H1 (cell line): ENCODE data around the gene TMEM39A. TPM values are rescaled to one million over a fixed set of nuclear protein-coding genes. Genes with fewer than 3 reads are reported as not detected.

Experiments used
- CTCF ChIA-PET: fragments of 300-600 bp; sonication (Branson Sonifier 250); formaldehyde crosslinking; loops from one replicate; lab custom pipeline; 2021; ENCODE audit not compliant: partially characterized antibody; lab: Charles Lee
- POLR2A ChIA-PET: fragments of 300-600 bp; sonication (Branson Sonifier 250); formaldehyde crosslinking; loops from one replicate; lab custom pipeline; 2021; ENCODE audit warnings: inconsistent platforms; ENCODE audit not compliant: partially characterized antibody; lab: Charles Lee
- DNase-seq, 2 experiments: peaks; one replicate each; pipeline versions ENCODE4 v3.0.0 to v3.0.0-alpha.2; 2010 to 2022; ENCODE audit warnings: low spot score in 2 of 2, low read depth in 1 of 2, mixed read lengths in 1 of 2
- FAIRE-seq: peaks from 2 replicates; lab custom pipeline; 2011; peaks lifted over from hg19 to GRCh38; lab: Jason Lieb, UNC
- H2AFZ ChIP-seq: 2 replicates; pipeline ENCODE4 v1.8.1; 2012; ENCODE audit warnings: low read length, inconsistent platforms
- H2AK5ac ChIP-seq: 2 replicates; pipeline ENCODE4 v1.6.1; 2013; ENCODE audit warnings: low read depth, low read length
- H2BK120ac ChIP-seq: replicated peaks from 2 replicates; pipeline ENCODE3; 2013; ENCODE audit warnings: low read depth, low read length, inconsistent platforms
- H2BK12ac ChIP-seq: 2 replicates; pipeline ENCODE4 v1.6.1; 2013; ENCODE audit warnings: low read depth, low read length
- H2BK15ac ChIP-seq: 2 replicates; pipeline ENCODE4 v1.6.1; 2013; ENCODE audit warnings: low read length
- H2BK20ac ChIP-seq: 2 replicates; pipeline ENCODE4 v1.6.1; 2013; ENCODE audit warnings: low read length
- H2BK5ac ChIP-seq: 2 replicates; pipeline ENCODE4 v1.6.1; 2013; ENCODE audit warnings: low read depth, low read length
- H3K14ac ChIP-seq: 2 replicates; pipeline ENCODE4 v1.6.1; 2013; ENCODE audit warnings: inconsistent platforms; ENCODE audit not compliant: insufficient read length
- H3K18ac ChIP-seq: 2 replicates; pipeline ENCODE4 v1.6.1; 2013; ENCODE audit warnings: low read length; ENCODE audit errors: extremely low read depth
- H3K23ac ChIP-seq: 2 replicates; pipeline ENCODE4 v1.6.1; 2013; ENCODE audit warnings: inconsistent platforms; ENCODE audit not compliant: insufficient read length
- H3K23me2 ChIP-seq: 2 replicates; pipeline ENCODE4 v1.6.1; 2013; ENCODE audit warnings: low read depth, low read length
- H3K27ac ChIP-seq: 2 replicates; pipeline ENCODE4 v1.6.1; 2011; ENCODE audit warnings: low read depth, low read length, inconsistent platforms
- H3K27me3 ChIP-seq, 4 experiments: replicated peaks in 1 of 4; 1 replicate in 1 of 4; 2 replicates in 3 of 4; pipeline versions ENCODE4 v1.6.1 to v1.8.1; 2011 to 2013; ENCODE audit warnings: low read length in 3 of 4, mild to moderate bottlenecking in 3 of 4, inconsistent platforms in 2 of 4, mixed read lengths in 2 of 4, moderate library complexity in 1 of 4; ENCODE audit not compliant: control insufficient read depth in 3 of 4, insufficient read depth in 3 of 4; ENCODE audit errors: extremely low read depth in 1 of 4
- H3K36me3 ChIP-seq, 4 experiments: 2 replicates each; pipeline versions ENCODE4 v1.6.1 to v1.8.1; 2011 to 2013; ENCODE audit warnings: mild to moderate bottlenecking in 4 of 4, low read length in 3 of 4, moderate library complexity in 2 of 4, control low read depth in 1 of 4, inconsistent platforms in 1 of 4; ENCODE audit not compliant: insufficient read depth in 4 of 4, control insufficient read depth in 2 of 4
- H3K4ac ChIP-seq: replicated peaks from 2 replicates; pipeline ENCODE3; 2013; ENCODE audit warnings: low read length, low read depth, mixed read lengths, inconsistent platforms; ENCODE audit not compliant: insufficient read length
- H3K4me1 ChIP-seq, 4 experiments: replicated peaks in 1 of 4; 1 replicate in 1 of 4; 2 replicates in 3 of 4; pipeline versions ENCODE4 v1.6.1 to v1.8.1; 2011 to 2013; ENCODE audit warnings: low read length in 3 of 4, inconsistent platforms in 2 of 4, mixed read lengths in 1 of 4; ENCODE audit not compliant: insufficient read depth in 4 of 4, control insufficient read depth in 3 of 4
- H3K4me2 ChIP-seq, 2 experiments: 2 replicates each; pipeline versions ENCODE4 v1.6.1 to v1.8.1; 2011 to 2013; ENCODE audit warnings: low read depth in 2 of 2, low read length in 2 of 2, control low read depth in 1 of 2, inconsistent platforms in 1 of 2, mild to moderate bottlenecking in 1 of 2; ENCODE audit not compliant: insufficient read depth in 1 of 2
- H3K4me3 ChIP-seq, 4 experiments: fragments of 200-600, 300-600 bp in 1 of 4; sonication (generic), shearing (Covaris generic), sonication (Bioruptor Twin) in 1 of 4; 2 replicates each; pipeline versions ENCODE4 v1.5.1 to v1.8.1; 2011 to 2016; ENCODE audit warnings: low read length in 4 of 4, low read depth in 3 of 4, control low read depth in 2 of 4, inconsistent platforms in 2 of 4, mild to moderate bottlenecking in 2 of 4, mixed read lengths in 1 of 4, moderate library complexity in 1 of 4; ENCODE audit not compliant: insufficient read depth in 2 of 4; ENCODE audit errors: extremely low read depth in 1 of 4
- H3K56ac ChIP-seq: replicated peaks from 2 replicates; pipeline ENCODE3; 2013; ENCODE audit warnings: low read depth, mild to moderate bottlenecking, mixed read lengths, low read length, inconsistent platforms; ENCODE audit not compliant: insufficient read length
- H3K79me1 ChIP-seq: 2 replicates; pipeline ENCODE4 v1.6.1; 2013; ENCODE audit warnings: low read depth, low read length, control low read depth
- H3K79me2 ChIP-seq, 2 experiments: 2 replicates each; pipeline versions ENCODE4 v1.6.1 to v1.8.1; 2012 to 2013; ENCODE audit warnings: low read length in 2 of 2, mild to moderate bottlenecking in 2 of 2, inconsistent platforms in 1 of 2; ENCODE audit not compliant: insufficient read depth in 2 of 2, control insufficient read depth in 1 of 2
- H3K9ac ChIP-seq, 4 experiments: replicated peaks in 1 of 4; 1 replicate in 1 of 4; 2 replicates in 3 of 4; pipeline versions ENCODE4 v1.6.1 to v1.8.1; 2011 to 2013; ENCODE audit warnings: low read depth in 3 of 4, low read length in 3 of 4, control low read depth in 2 of 4, mild to moderate bottlenecking in 2 of 4, moderate library complexity in 2 of 4, inconsistent platforms in 1 of 4; ENCODE audit errors: extremely low read depth in 1 of 4
- H3K9me3 ChIP-seq, 2 experiments: 2 replicates each; pipeline versions ENCODE4 v1.6.1 to v1.8.1; 2012 to 2013; ENCODE audit warnings: mild to moderate bottlenecking in 2 of 2, moderate library complexity in 2 of 2, control low read depth in 1 of 2, inconsistent platforms in 1 of 2, low read depth in 1 of 2, low read length in 1 of 2, mixed read lengths in 1 of 2; ENCODE audit not compliant: insufficient read depth in 2 of 2
- H4K20me1 ChIP-seq, 2 experiments: replicated peaks in 1 of 2; 2 replicates each; pipeline versions ENCODE3 to v1.8.1; 2011 to 2013; ENCODE audit warnings: inconsistent platforms in 2 of 2, low read length in 2 of 2, mild to moderate bottlenecking in 1 of 2; ENCODE audit not compliant: insufficient read depth in 2 of 2, control insufficient read depth in 1 of 2
- H4K5ac ChIP-seq: 2 replicates; pipeline ENCODE4 v1.6.1; 2013; ENCODE audit warnings: low read length, low read depth, mixed read lengths, inconsistent platforms; ENCODE audit not compliant: insufficient read length
- H4K8ac ChIP-seq: 2 replicates; pipeline ENCODE4 v1.8.0; 2013; ENCODE audit warnings: mild to moderate bottlenecking, moderate library complexity, low read length, inconsistent platforms; ENCODE audit not compliant: insufficient read depth; ENCODE audit errors: extremely low read depth
- H4K91ac ChIP-seq: replicated peaks from 2 replicates; pipeline ENCODE3; 2013; ENCODE audit warnings: low read length, mixed read lengths, inconsistent platforms; ENCODE audit not compliant: insufficient read length
- ASH2L ChIP-seq: fragments of 200-600, 300-600 bp; sonication (generic); IDR thresholded peaks from one replicate; pipeline ENCODE4 v1.7.1; 2017; ENCODE audit warnings: low read length
- BACH1 ChIP-seq: IDR thresholded peaks from 2 replicates; pipeline ENCODE4 v1.6.1; 2012; ENCODE audit warnings: low read length, improper control_type of control experiment
- BCL11A ChIP-seq, 2 experiments: IDR thresholded peaks; one replicate each; pipeline ENCODE4 v1.6.1; 2011; ENCODE audit warnings: low read depth in 2 of 2, low read length in 2 of 2, mild to moderate bottlenecking in 2 of 2
- HDAC6 ChIP-seq: IDR thresholded peaks from one replicate; pipeline ENCODE4 v1.7.1; 2012; ENCODE audit warnings: low read depth, mild to moderate bottlenecking, inconsistent platforms, low read length, moderate library complexity
- NANOG ChIP-seq: IDR thresholded peaks from 2 replicates; pipeline ENCODE4 v1.6.1; 2011; ENCODE audit warnings: low read length, low read depth, mild to moderate bottlenecking, inconsistent platforms; ENCODE audit not compliant: insufficient read depth, poor library complexity, severe bottlenecking
- RAD21 ChIP-seq, 2 experiments: IDR thresholded peaks in 1 of 2; conservative IDR thresholded peaks in 1 of 2; 2 replicates each; pipeline ENCODE4 v1.6.1; 2011; ENCODE audit warnings: low read depth in 2 of 2, low read length in 2 of 2, improper control_type of control experiment in 1 of 2, inconsistent platforms in 1 of 2, mild to moderate bottlenecking in 1 of 2, moderate library complexity in 1 of 2
- RXRA ChIP-seq: IDR thresholded peaks from 2 replicates; pipeline ENCODE4 v1.6.1; 2011; ENCODE audit warnings: low read depth, mild to moderate bottlenecking, low read length, moderate library complexity; ENCODE audit not compliant: insufficient read depth
- SAP30 ChIP-seq: fragments of 300-600 bp; sonication (generic); IDR thresholded peaks from 2 replicates; pipeline ENCODE4 v1.7.1; 2012; ENCODE audit warnings: low read length, moderate library complexity, mild to moderate bottlenecking, inconsistent platforms; ENCODE audit not compliant: insufficient read depth, insufficient replicate concordance
- SP2 ChIP-seq: IDR thresholded peaks from 2 replicates; pipeline ENCODE4 v1.6.1; 2012; ENCODE audit warnings: mild to moderate bottlenecking, low read length, inconsistent platforms
- SUZ12 ChIP-seq: fragments of 200-600 bp; sonication (generic); IDR thresholded peaks from 2 replicates; pipeline ENCODE4 v1.6.1; 2012; ENCODE audit warnings: mild to moderate bottlenecking, inconsistent platforms, low read length, moderate library complexity, mixed read lengths
- TCF12 ChIP-seq: IDR thresholded peaks from 2 replicates; pipeline ENCODE4 v1.6.1; 2011; ENCODE audit warnings: low read depth, mild to moderate bottlenecking, low read length
- TEAD4 ChIP-seq: IDR thresholded peaks from 2 replicates; pipeline ENCODE4 v1.6.1; 2012; ENCODE audit warnings: low read depth, low read length, inconsistent platforms, mixed read lengths
- WGBS, 2 experiments: shearing (Covaris generic) in 1 of 2; methylation state at CpG; one replicate each; pipeline versions ENCODE4 v1.1.6 to v1.1.7; 2013 to 2015; ENCODE audit warnings: low lambda C conversion rate in 2 of 2, mixed read lengths in 2 of 2, inconsistent platforms in 1 of 2, low coverage in 1 of 2, missing lambda C conversion rate in 1 of 2; ENCODE audit not compliant: insufficient replicate concordance in 2 of 2, insufficient coverage in 1 of 2, insufficient read length in 1 of 2; ENCODE audit errors: extremely low coverage in 1 of 2, missing lambda C conversion rate in 1 of 2; 5-methylcytosine and 5-hydroxymethylcytosine counted together
- polyA plus RNA-seq, 7 experiments: library from polyadenylated mRNA; depleted of rRNA in 3 of 7; stranded (reverse) in 5 of 7; unstranded in 2 of 7; fragments of >200 nt in 5 of 7; fragments of 200-250 nt in 2 of 7; gene quantifications; 1 replicate in 5 of 7; 2 replicates in 1 of 7; 4 replicates in 1 of 7; pipeline versions ENCODE4 v1.2.1 to v1.2.3, GENCODE V29; 2011 to 2013; ENCODE audit warnings: missing spikeins in 2 of 7, mixed read lengths in 2 of 7
- total RNA-seq: library from RNA; stranded (reverse); fragmentation: NEBNext Ultra II Directional; extraction: Animal tissue kit (Norgen Biotek cat#: 25700); gene quantifications from 2 replicates; pipeline ENCODE4 v1.2.1, GENCODE V29; 2021

The TMEM39A gene
- total and polyA plus RNA-seq, 2 of the 8 experiments (the other 6 are each of a cell fraction or from before 2014, with no cell fraction given) = 26.8 to 36.1 TPM

- no peak for FAIRE-seq
Measured at GRCh38 chr3:119508172-119508845, 44.9 kb upstream of the TMEM39A start.

More at GRCh38 chr3:119508172-119508845, 44.9 kb upstream of the TMEM39A start:
- no peak overlapping the region for H3K23ac ChIP-seq
- H3K4me2 ChIP-seq = no peak overlapping the region
- no peak overlapping the region for H3K4ac ChIP-seq
- no peak overlapping the region for H2BK120ac ChIP-seq
- no peak overlapping the region for H3K14ac ChIP-seq
- H3K56ac ChIP-seq = no peak overlapping the region
- no peak overlapping the region for H4K5ac ChIP-seq
- H2BK20ac ChIP-seq = no peak overlapping the region
- no peak overlapping the region for H4K91ac ChIP-seq
- H4K8ac ChIP-seq = no peak overlapping the region
- no peaks in the 10 kb centered on the region for H3K27me3 ChIP-seq
- H3K79me1 ChIP-seq = no peaks in the 10 kb centered on the region
- H3K23me2 ChIP-seq = no peaks in the 10 kb centered on the region
- no peak overlapping the region for H2BK12ac ChIP-seq
- H3K9ac ChIP-seq = no peak overlapping the region
- no peak overlapping the region for H2AFZ ChIP-seq
- H2AK5ac ChIP-seq = no peak overlapping the region
- H3K4me1 ChIP-seq = no peaks in the 10 kb centered on the region
- DNase-seq = no peak
- H2BK15ac ChIP-seq = no peak overlapping the region
- H4K20me1 ChIP-seq = peaks cover 0 to 3% of the 10 kb centered on the region in 2 experiments
- peaks cover 5 to 45% (median 28%) of the 10 kb centered on the region in 4 experiments; a peak in 7 of 8 replicates for H3K36me3 ChIP-seq
- H2BK5ac ChIP-seq = no peak overlapping the region
- no peak overlapping the region for H3K4me3 ChIP-seq
- ChIA-PET POLR2A (interaction anchor here (1.5 kb wide), 1 partner anchor 10 kb away, joined by 6 read pairs; the partner anchor contains the start of gene TIMMDC1), CTCF (interaction anchor here (0.7 to 1.2 kb wide), 2 partner anchors 10 to 40 kb away, joined by 3 read pairs; no protein-coding TSS in a partner anchor)
- no peaks in the 10 kb centered on the region for H3K9me3 ChIP-seq
- TF ChIP-seq BACH1 (no peak), NANOG (no peak), RAD21 (IDR thresholded peaks at IDR 0.05 in 1 of 2, conservative IDR thresholded peaks at IDR 0.05 in 1 of 2; ENCODE audit: low read depth in 2 of 2, low read length in 2 of 2) (no peak), BCL11A (IDR thresholded peaks at IDR 0.05; ENCODE audit: low read depth in 2 of 2, low read length in 2 of 2) (no peak), TCF12 (no peak), SUZ12 (no peak), TEAD4 (no peak), SP2 (no peak), SAP30 (no peak), ASH2L (no peak), HDAC6 (no peak), RXRA (no peak)
- no peak overlapping the region for H3K18ac ChIP-seq
- no peak overlapping the region for H3K27ac ChIP-seq
- H3K79me2 ChIP-seq = no peaks in the 10 kb centered on the region; a peak in 1 of 4 replicates
- WGBS, 2 experiments = 81% methylated on average over 1 of the region's 1 CpG; no CpG with 5 or more reads in 1 of the 2 experiments
